ENCODE measurements around the gene SST.

GRCh38 chr3:187669675-187670504 lies at the start of gene SST:
- TF ChIP-seq GABPA (IDR thresholded peaks at IDR 0.05 in 1 of 2, conservative IDR thresholded peaks at IDR 0.05 in 1 of 2) = no peak
- no peak for TF ChIP-seq CTCF (IDR thresholded peaks at IDR 0.05; ENCODE audit: low read depth, low read length, missing input control)
- no peak for TF ChIP-seq TAF1 (conservative IDR thresholded peaks at IDR 0.05)
- peak; percentile 99 for TF ChIP-seq REST (IDR thresholded peaks at IDR 0.05)
- peak; percentile 74 for TF ChIP-seq YY1 (IDR thresholded peaks at IDR 0.05)
- TF ChIP-seq ATF3 (IDR thresholded peaks at IDR 0.05) = no peak
- TF ChIP-seq MAX (IDR thresholded peaks at IDR 0.05) = no peak
- TF ChIP-seq JUND (IDR thresholded peaks at IDR 0.05) = no peak
- TF ChIP-seq SP1 (IDR thresholded peaks at IDR 0.05) = no peak
- no peak for TF ChIP-seq ZBTB33 (IDR thresholded peaks at IDR 0.05)
- TF ChIP-seq HNF4A (conservative IDR thresholded peaks at IDR 0.05) = no peak
- no peak for TF ChIP-seq FOXA1 (IDR thresholded peaks at IDR 0.05)
- no peak for TF ChIP-seq RXRA (IDR thresholded peaks at IDR 0.05)
- no peak for TF ChIP-seq RAD21 (IDR thresholded peaks at IDR 0.05)

All from liver (tissue), 3 donors.